Endothelial cell of umbilical vein (primary cell): ENCODE measurements around the gene ASZ1. TPM values are rescaled to one million over a fixed set of nuclear protein-coding genes. Genes with fewer than 3 reads are reported as not detected.

ENCODE experiments used
- BruUV-seq: library from RNA; stranded (reverse); fragments of 400-500 nt; replicated peaks from 2 replicates; lab custom pipeline; 2021; lab: Mats Ljungman, UMichigan
- CTCF ChIA-PET: fragments of 300-600, 350-600 bp; sonication (Branson Sonifier 250); formaldehyde crosslinking; loops from one replicate; lab custom pipeline; 2021; ENCODE audit warnings: antibody characterized with exemption, inconsistent platforms; lab: Charles Lee
- POLR2A ChIA-PET: fragments of 300-600, 350-600 bp; sonication (Branson Sonifier 250); formaldehyde crosslinking; loops from one replicate; lab custom pipeline; 2021; ENCODE audit warnings: antibody characterized with exemption, inconsistent platforms; lab: Charles Lee
- DNase-seq: peaks from one replicate; pipeline ENCODE4 v3.0.0-alpha.2; 2011; ENCODE audit warnings: low read depth, low spot score
- FAIRE-seq: peaks from 2 replicates; lab custom pipeline; 2011; peaks lifted over from hg19 to GRCh38; lab: Jason Lieb, UNC
- H2AFZ ChIP-seq: 2 replicates; pipeline ENCODE4 v1.6.0; 2012; ENCODE audit warnings: low read depth, low read length, control low read depth, inconsistent platforms
- H3K27ac ChIP-seq: 2 replicates; pipeline ENCODE4 v1.5.1; 2011; ENCODE audit warnings: low read depth, mild to moderate bottlenecking, control low read depth, low read length, moderate library complexity; ENCODE audit not compliant: insufficient read depth
- H3K27me3 ChIP-seq, 2 experiments: 2 replicates each; pipeline versions ENCODE4 v1.6.0 to v1.6.1; 2011; ENCODE audit warnings: low read length in 2 of 2, mixed read lengths in 1 of 2; ENCODE audit not compliant: control insufficient read depth in 2 of 2, insufficient read depth in 2 of 2
- H3K36me3 ChIP-seq, 2 experiments: 2 replicates in 1 of 2; 3 replicates in 1 of 2; pipeline ENCODE4 v1.5.1; 2011; ENCODE audit warnings: low read length in 2 of 2, mild to moderate bottlenecking in 1 of 2, moderate library complexity in 1 of 2; ENCODE audit not compliant: control insufficient read depth in 2 of 2, insufficient read depth in 2 of 2; ENCODE audit errors: extremely low read depth in 1 of 2
- H3K4me1 ChIP-seq: 3 replicates; pipeline ENCODE4 v1.5.1; 2011; ENCODE audit warnings: mild to moderate bottlenecking, low read length; ENCODE audit not compliant: control insufficient read depth, insufficient read depth; ENCODE audit errors: extremely low read depth
- H3K4me2 ChIP-seq: 2 replicates; pipeline ENCODE4 v1.6.1; 2011; ENCODE audit warnings: low read length, control low read depth, mixed read lengths; ENCODE audit not compliant: insufficient read depth
- H3K4me3 ChIP-seq, 3 experiments: fragments of 200-600 bp in 1 of 3; sonication (generic), shearing (Covaris generic) in 1 of 3; replicated peaks in 1 of 3; 2 replicates each; pipeline ENCODE4 v1.5.1; 2011 to 2016; ENCODE audit warnings: control low read depth in 3 of 3, low read length in 3 of 3, mild to moderate bottlenecking in 2 of 3, inconsistent platforms in 1 of 3, low read depth in 1 of 3, moderate library complexity in 1 of 3; ENCODE audit not compliant: insufficient read depth in 1 of 3
- H3K79me2 ChIP-seq: 2 replicates; pipeline ENCODE4 v1.6.0; 2012; ENCODE audit warnings: low read length, inconsistent platforms; ENCODE audit not compliant: control insufficient read depth, insufficient read depth
- H3K9ac ChIP-seq: replicated peaks from 2 replicates; pipeline ENCODE3; 2011; ENCODE audit warnings: low read length, control low read depth; ENCODE audit not compliant: insufficient read depth; ENCODE audit errors: extremely low read depth
- H3K9me1 ChIP-seq: replicated peaks from 3 replicates; pipeline ENCODE4 v1.6.0; 2011; ENCODE audit warnings: mild to moderate bottlenecking, low read length; ENCODE audit not compliant: control insufficient read depth, insufficient read depth; ENCODE audit errors: extremely low read depth
- H3K9me3 ChIP-seq: replicated peaks from 2 replicates; pipeline ENCODE4 v1.5.1; 2012; ENCODE audit warnings: low read length, inconsistent platforms; ENCODE audit not compliant: control insufficient read depth, insufficient read depth
- H4K20me1 ChIP-seq: replicated peaks from 2 replicates; pipeline ENCODE3; 2011; ENCODE audit warnings: mild to moderate bottlenecking, low read length; ENCODE audit not compliant: control insufficient read depth, insufficient read depth; ENCODE audit errors: extremely low read depth
- EZH2 ChIP-seq: IDR thresholded peaks from 2 replicates; pipeline ENCODE4 v1.6.1; 2012; ENCODE audit warnings: borderline replicate concordance, low read depth, mild to moderate bottlenecking, moderate library complexity, low read length, inconsistent platforms; ENCODE audit not compliant: severe bottlenecking
- FOS ChIP-seq: IDR thresholded peaks from 2 replicates; pipeline ENCODE4 v1.6.1; 2011; ENCODE audit warnings: mild to moderate bottlenecking, low read length, moderate library complexity, borderline replicate concordance; ENCODE audit not compliant: insufficient read depth
- MYC ChIP-seq: IDR thresholded peaks from one replicate; pipeline ENCODE4 v1.6.1; 2011; ENCODE audit warnings: mild to moderate bottlenecking, low read depth, low read length
- dilution Hi-C: fragments of 300-500 bp; cut with MboI; formaldehyde crosslinking; loops from one replicate; pipeline ENCODE4 v1.15.0; 2019; ENCODE audit warnings: low sequenced_read_pairs; ENCODE audit not compliant: extremely low pct_ligation_motif_present
- intact Hi-C: fragments of 100-400 bp; cut with micrococcal nuclease; formaldehyde crosslinking; loops from one replicate; pipeline ENCODE4 v1.10.0; 2022
- polyA plus RNA-seq, 4 experiments: library from polyadenylated mRNA; depleted of rRNA in 3 of 4; stranded (reverse) in 3 of 4; unstranded in 1 of 4; fragments of >200 nt; gene quantifications; 2 replicates each; pipeline versions ENCODE4 v1.2.1 to v1.2.3, GENCODE V29; 2011 to 2012; ENCODE audit warnings: missing spikeins in 1 of 4
- total RNA-seq: library from RNA; stranded (reverse); gene quantifications from 2 replicates; pipeline ENCODE4 v1.2.3, GENCODE V29; 2021

ASZ1 gene
- total and polyA plus RNA-seq, 2 donors (not counting 3 experiments of a cell fraction or from before 2014, with no cell fraction given) = not detected

- Histone ChIP-seq H3K4me1 (peaks cover 15% of the 10 kb centered on the region), H3K4me3 (peak within 1 kb of the TSS; percentile 4 to 56 (median 41)), H3K36me3 (no peaks in the 10 kb centered on the region), H3K9me1 (no peaks in the 10 kb centered on the region), H3K27me3 (peaks cover 45 to 60% of the 10 kb centered on the region in 2 experiments), H4K20me1 (no peaks in the 10 kb centered on the region), H3K4me2 (peak within 1 kb of the TSS; percentile 63), H3K9me3 (no peaks in the 10 kb centered on the region), H3K79me2 (no peaks in the 10 kb centered on the region), H3K27ac (no peak within 1 kb of the TSS), H2AFZ (peak within 1 kb of the TSS; percentile 96), H3K9ac (no peak within 1 kb of the TSS)
- FAIRE-seq (no peak), DNase-seq (no peak)
- BruUV-seq = no TSS peak
- ChIA-PET CTCF (interaction anchor here (1.1 to 2.0 kb wide), 3 partner anchors 10 to 110 kb away, joined by 3 to 7 read pairs (median 4); no protein-coding TSS in a partner anchor), POLR2A (no interaction called here)
- intact Hi-C loops (no loop called here), dilution Hi-C loops (no loop called here)
- TF ChIP-seq EZH2 = peak; percentile 91
- TF ChIP-seq FOS = no peak
These were observed 104.5 kb downstream of the ASZ1 start, which contains the start of gene WNT2 for GRCh38 chr7:117322741-117323304. Gene WNT2, minus strand, starts transcription at chr7:117323058. Its CDS starts 69 bp downstream, at chr7:117322989.

- BruUV-seq = no TSS peak
- intact Hi-C loops = no loop called here
- Histone ChIP-seq H3K4me2 (no peak overlapping the region), H3K27me3 (peaks cover 45 to 54% of the 10 kb centered on the region in 2 experiments), H3K27ac (no peak overlapping the region), H3K9me3 (no peaks in the 10 kb centered on the region), H3K9me1 (no peaks in the 10 kb centered on the region), H3K4me1 (peaks cover 15% of the 10 kb centered on the region), H3K79me2 (no peaks in the 10 kb centered on the region), H3K4me3 (no peak overlapping the region), H4K20me1 (no peaks in the 10 kb centered on the region), H3K36me3 (no peaks in the 10 kb centered on the region), H2AFZ (no peak overlapping the region), H3K9ac (no peak overlapping the region)
- dilution Hi-C loops = no loop called here
- TF ChIP-seq EZH2 (no peak), MYC (no peak)
- ChIA-PET POLR2A (no interaction called here), CTCF (interaction anchor here (1.3 to 1.9 kb wide), 4 partner anchors 8 to 108 kb away, joined by 3 to 6 read pairs (median 4); no protein-coding TSS in a partner anchor)
- FAIRE-seq (no peak), DNase-seq (no peak)
These were observed 106.8 kb downstream of the ASZ1 start for GRCh38 chr7:117320523-117320922.
